Activated naive CD4-positive, alpha-beta T cell treated with anti-CD3 and anti-CD28 coated beads, Interleukin-2, amount 50 U/mL, for 24 hours (primary cell): ENCODE measurements around the gene ARHGEF16.

Experiments used
- H3K27ac Mint-ChIP-seq: one replicate; pipeline ENCODE4 v1.8.0; 2021; ENCODE audit warnings: mild to moderate bottlenecking, mixed read lengths
- H3K27me3 Mint-ChIP-seq: one replicate; pipeline ENCODE4 v1.8.0; 2021; ENCODE audit warnings: mixed read lengths
- H3K36me3 Mint-ChIP-seq: one replicate; pipeline ENCODE4 v1.8.0; 2021; ENCODE audit warnings: mixed read lengths
- H3K4me1 Mint-ChIP-seq: one replicate; pipeline ENCODE4 v1.8.0; 2021; ENCODE audit warnings: mixed read lengths
- H3K4me3 Mint-ChIP-seq: one replicate; pipeline ENCODE4 v1.8.0; 2021; ENCODE audit warnings: mild to moderate bottlenecking, mixed read lengths
- H3K9me3 Mint-ChIP-seq: one replicate; pipeline ENCODE4 v1.8.0; 2021; ENCODE audit warnings: mixed read lengths

Gene ARHGEF16

DNA sequence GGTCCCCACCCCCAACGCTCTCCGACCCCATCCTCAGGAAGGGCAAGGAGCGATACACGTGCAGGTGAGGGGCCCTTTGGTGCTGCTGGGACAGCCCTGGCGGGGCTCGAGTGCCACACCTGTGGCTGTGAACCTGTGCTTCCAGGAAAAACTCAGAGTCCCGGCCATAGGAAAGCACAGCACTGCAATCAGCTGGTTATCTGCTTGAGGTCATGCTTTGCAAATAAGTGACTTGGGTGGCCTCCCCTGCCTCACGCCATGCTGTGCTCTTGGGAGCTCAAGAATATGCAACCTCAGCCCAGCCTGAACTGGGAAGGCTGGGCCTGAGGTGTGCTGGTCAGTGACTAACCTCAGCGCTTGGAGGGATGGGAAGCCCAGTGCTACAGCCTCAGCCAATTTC is 36.5 kb upstream of the ARHGEF16 start:
- Mint-ChIP-seq H3K36me3 (no peaks in the 10 kb centered on the region), H3K4me3 (no peak overlapping the region), H3K4me1 (peaks cover 5% of the 10 kb centered on the region), H3K9me3 (no peaks in the 10 kb centered on the region), H3K27ac (no peak overlapping the region), H3K27me3 (peaks cover 1% of the 10 kb centered on the region)

DNA sequence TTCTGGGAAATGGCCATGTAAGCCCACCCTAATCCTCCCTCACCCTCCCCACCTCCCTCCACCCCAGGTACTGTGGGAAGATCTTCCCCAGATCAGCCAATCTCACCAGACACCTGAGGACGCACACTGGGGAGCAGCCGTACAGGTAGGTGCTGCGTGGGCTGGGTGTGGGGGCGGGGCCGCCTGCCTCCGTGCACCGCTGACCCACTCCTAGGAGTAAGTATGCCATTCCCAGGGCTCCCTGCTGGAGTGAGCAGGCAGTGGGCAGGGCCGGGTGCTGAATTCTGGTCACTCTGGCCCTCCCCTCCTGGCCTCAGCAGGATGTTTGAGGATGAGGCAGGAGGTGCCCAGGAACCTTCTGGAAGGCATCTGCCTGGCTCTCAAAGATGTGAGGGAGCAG is 35.9 kb upstream of the ARHGEF16 start:
- Mint-ChIP-seq H3K27ac (no peak overlapping the region), H3K9me3 (no peaks in the 10 kb centered on the region), H3K4me1 (peaks cover 5% of the 10 kb centered on the region), H3K4me3 (no peak overlapping the region), H3K36me3 (no peaks in the 10 kb centered on the region), H3K27me3 (peaks cover 1% of the 10 kb centered on the region)

DNA sequence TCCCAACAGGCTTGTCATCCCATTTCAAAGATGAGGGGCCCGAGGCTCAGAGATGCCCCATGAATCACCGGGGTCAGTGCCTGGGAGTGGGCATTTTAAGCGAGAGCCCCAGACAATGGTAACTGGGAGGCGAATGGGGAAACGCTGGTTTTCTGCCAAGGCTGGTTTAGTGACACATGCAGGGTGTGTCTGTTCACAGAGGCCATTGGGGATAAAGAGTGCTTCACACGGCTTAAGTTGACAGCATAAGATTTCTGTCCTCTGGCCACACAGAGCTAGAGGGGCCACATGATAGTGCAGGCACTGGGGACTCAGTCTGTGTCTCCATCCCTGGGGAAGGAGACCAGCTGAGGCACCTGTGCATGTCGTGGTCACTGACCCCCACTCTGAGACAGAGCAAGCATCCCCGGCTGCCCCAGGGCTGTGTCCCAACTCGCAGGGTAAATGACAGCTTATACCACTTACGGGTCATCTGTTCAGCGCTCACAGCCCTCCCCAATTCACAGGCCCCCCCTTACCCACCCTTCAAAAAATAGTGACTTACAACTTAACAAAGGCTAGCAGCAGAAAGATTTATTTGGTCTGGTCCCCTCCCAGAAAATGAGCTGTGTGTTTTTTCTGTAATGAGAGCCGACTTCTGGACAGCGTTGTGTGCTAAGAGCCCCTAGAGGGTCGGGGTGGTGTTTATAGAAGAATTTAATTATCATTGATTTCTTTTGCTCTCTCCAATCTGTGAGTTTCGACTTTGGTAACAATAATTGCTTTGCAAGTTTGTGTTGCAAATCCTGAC is 34.9 kb upstream of the ARHGEF16 start:
- Mint-ChIP-seq H3K9me3 (no peaks in the 10 kb centered on the region), H3K36me3 (no peaks in the 10 kb centered on the region), H3K27ac (no peak overlapping the region), H3K27me3 (peaks cover 1% of the 10 kb centered on the region), H3K4me1 (peaks cover 5% of the 10 kb centered on the region), H3K4me3 (no peak overlapping the region)

DNA sequence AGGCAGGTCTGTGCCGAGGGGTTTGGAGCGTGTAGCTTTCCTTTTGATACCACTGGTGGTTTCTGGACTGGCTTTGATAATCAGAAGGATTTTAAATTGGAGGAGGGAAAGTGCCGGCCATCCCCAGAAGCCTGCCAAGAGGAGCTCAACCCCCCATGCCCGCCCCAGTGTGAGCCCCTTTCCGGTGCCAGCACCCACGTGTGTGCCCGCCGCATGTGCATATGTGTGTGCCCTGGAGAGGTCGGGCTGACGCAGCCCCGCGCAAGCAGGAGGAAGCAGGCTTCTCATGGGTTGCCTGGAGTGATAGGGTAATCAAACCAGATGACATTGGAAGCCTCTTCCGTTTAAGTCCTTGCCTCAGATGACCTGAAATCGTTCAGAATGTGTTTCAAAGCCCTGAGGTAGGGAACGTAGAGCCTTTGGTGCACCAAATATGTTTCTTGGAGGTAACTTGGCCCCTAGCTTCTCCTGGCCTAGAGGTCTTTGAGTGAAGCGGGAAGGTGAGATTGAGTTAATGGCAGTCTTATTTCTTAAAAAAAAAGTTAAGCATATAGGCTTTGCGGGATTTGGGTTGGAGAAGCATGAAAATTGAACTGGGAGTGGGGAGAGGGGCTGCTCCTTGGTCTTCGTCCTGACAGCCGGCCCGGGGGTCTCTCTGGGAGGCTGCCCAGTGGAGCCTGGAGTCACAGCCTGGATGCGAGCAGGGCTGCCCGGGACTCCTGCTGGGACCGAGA is 34.1 kb upstream of the ARHGEF16 start:
- Mint-ChIP-seq H3K27me3 (peaks cover 1% of the 10 kb centered on the region), H3K27ac (no peak overlapping the region), H3K9me3 (no peaks in the 10 kb centered on the region), H3K4me3 (no peak overlapping the region), H3K36me3 (no peaks in the 10 kb centered on the region), H3K4me1 (peaks cover 5% of the 10 kb centered on the region)

DNA sequence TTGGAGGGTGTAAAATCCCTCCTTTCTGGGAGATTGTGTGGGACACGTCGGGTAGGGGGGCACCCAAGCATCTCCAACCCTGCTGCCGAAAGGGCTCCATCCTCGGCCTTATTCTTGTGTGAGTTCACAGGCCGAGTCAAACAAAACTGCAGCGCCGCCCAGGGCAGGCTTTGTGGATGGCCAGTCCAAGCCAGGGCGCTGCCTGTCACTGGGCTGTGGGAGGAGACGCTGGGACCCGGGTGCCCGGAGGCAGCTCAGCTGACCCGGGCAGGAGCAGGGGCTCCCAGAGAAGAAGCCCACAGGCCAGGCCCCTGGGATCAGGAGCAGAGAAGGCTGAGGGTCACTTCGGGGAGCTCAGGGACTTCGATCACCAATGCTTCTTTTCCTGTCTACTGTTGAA is 31.8 kb upstream of the ARHGEF16 start:
- no peaks in the 10 kb centered on the region for H3K9me3 Mint-ChIP-seq
- H3K36me3 Mint-ChIP-seq: no peaks in the 10 kb centered on the region
- H3K4me1 Mint-ChIP-seq: peaks cover 5% of the 10 kb centered on the region
- H3K27ac Mint-ChIP-seq: no peak overlapping the region
- H3K27me3 Mint-ChIP-seq: peaks cover 1% of the 10 kb centered on the region
- H3K4me3 Mint-ChIP-seq: no peak overlapping the region

DNA sequence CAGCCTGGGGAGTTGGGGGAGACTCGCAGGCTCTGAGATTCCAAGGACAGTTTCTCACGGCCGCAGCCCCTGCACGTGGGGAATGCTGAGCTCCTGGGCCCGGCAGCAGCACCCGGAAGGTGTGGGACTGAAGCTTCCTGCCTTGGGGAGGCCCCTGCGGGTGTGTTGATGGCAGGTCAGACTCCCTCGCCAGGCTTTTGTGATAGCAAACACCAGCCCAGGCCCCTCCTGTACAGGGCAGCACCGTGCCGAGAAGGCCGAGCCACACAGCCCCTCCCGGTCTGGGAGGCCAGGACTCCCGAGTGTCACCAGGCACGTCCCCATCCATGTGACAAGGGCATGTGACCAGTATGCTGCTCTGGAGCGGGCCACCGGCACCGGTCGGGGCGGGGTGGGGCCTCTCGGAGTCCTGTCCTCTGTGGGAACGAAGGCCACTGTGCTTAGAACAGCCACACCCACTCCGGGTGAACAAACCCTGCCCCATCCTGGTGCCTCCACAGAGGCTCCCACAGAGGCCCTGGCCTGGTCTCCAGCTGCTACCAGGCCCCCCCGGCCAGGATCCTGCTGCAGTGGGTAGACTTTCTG is 31.1 kb upstream of the ARHGEF16 start:
- Mint-ChIP-seq H3K27ac (no peak overlapping the region), H3K27me3 (peaks cover 1% of the 10 kb centered on the region), H3K4me1 (peaks cover 5% of the 10 kb centered on the region), H3K9me3 (no peaks in the 10 kb centered on the region), H3K4me3 (no peak overlapping the region), H3K36me3 (no peaks in the 10 kb centered on the region)

DNA sequence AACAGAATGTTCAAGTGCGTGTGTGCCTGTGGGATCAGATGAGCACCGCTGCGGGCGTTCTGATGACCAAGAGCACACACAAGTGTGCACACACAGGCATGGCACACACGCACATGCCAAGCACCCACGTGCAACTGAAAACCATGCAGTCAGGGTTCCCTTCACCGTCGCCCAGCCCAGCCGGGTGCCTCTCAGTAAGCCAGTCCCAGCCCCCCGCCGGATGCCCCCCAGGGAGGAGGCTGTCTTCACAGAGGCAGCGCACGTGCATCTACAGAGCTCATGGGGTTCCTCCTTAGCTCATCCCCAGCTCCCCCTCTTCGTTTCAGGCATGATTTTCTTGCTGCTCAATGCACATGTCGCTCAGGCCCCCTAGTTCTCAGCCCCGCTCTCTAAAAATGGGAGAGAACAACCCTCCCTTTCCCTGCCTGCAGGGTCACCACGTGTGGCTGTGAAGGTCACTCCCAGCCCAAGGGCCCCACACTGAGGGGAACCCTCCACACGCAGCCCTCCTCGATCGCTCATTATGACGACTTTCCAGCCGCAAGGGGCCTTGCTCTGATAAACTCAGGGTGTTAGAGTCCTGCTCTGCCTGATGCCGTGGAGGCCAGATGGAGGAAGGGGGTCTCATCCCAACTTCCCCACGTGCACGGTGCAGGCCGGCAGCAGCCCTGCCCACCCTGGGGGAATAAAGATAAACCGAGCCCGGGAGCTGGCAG is 30.4 kb upstream of the ARHGEF16 start:
- peaks cover 5% of the 10 kb centered on the region for H3K4me1 Mint-ChIP-seq
- peak overlapping the region; percentile 12 for H3K27ac Mint-ChIP-seq
- H3K36me3 Mint-ChIP-seq: no peaks in the 10 kb centered on the region
- H3K27me3 Mint-ChIP-seq: peaks cover 1% of the 10 kb centered on the region
- no peaks in the 10 kb centered on the region for H3K9me3 Mint-ChIP-seq
- H3K4me3 Mint-ChIP-seq: no peak overlapping the region

DNA sequence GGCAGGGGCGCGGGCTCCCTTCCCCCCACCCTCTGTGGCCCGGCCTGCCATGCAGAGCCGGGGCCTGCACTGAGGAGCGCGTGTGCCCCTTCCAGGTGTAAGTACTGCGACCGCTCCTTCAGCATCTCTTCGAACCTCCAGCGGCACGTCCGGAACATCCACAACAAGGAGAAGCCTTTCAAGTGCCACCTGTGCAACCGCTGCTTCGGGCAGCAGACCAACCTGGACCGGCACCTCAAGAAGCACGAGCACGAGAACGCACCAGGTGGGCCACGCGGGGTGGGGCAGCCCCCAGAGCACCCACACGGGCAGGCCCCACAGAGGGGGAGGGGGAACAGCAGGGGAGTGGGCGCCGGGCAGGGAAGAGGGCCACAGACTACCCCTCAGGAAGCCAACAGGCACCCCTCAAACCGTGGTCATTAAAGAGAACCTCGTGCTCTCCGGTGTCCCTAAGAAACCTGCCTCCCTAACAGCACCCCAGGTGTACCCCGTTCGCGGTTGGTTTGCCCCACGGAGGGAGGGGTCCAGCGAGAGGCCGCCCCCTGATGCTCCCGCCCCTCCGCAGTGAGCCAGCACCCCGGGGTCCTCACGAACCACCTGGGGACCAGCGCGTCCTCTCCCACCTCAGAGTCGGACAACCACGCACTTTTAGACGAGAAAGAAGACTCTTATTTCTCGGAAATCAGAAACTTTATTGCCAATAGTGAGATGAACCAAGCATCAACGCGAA is 28.8 kb upstream of the ARHGEF16 start:
- Mint-ChIP-seq H3K27ac (no peak overlapping the region), H3K27me3 (no peaks in the 10 kb centered on the region), H3K4me1 (peaks cover 5% of the 10 kb centered on the region), H3K36me3 (no peaks in the 10 kb centered on the region), H3K9me3 (no peaks in the 10 kb centered on the region), H3K4me3 (no peak overlapping the region)

DNA sequence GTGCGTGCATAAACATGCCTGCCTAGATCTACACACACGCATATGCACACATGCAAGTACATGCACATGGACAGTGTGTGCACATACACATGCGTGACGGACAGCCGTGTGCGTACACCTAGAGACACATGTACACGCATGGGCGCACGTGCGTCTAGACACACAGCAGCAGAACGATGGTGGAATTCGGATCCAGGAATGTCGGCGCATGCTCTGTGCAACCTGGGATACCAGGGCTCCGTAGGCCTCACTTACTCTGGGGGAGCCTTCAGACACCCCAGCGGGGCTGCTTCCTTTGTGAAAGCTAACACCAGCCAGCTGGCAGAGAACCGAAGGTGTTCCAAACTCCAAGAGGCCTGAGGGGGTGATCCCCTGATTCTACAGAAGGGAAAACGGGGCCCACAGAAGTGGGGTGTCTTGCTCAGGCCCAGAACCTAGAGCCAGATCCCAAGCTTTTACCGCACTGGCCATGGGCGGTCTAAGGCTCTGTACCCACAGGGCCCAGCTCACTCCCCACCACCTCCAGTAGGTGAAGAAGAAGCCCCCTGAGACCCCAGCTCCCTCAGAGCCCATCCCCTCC is 27.4 kb upstream of the ARHGEF16 start:
- Mint-ChIP-seq H3K4me1 (no peaks in the 10 kb centered on the region), H3K36me3 (no peaks in the 10 kb centered on the region), H3K9me3 (no peaks in the 10 kb centered on the region), H3K27ac (no peak overlapping the region), H3K27me3 (no peaks in the 10 kb centered on the region), H3K4me3 (no peak overlapping the region)

DNA sequence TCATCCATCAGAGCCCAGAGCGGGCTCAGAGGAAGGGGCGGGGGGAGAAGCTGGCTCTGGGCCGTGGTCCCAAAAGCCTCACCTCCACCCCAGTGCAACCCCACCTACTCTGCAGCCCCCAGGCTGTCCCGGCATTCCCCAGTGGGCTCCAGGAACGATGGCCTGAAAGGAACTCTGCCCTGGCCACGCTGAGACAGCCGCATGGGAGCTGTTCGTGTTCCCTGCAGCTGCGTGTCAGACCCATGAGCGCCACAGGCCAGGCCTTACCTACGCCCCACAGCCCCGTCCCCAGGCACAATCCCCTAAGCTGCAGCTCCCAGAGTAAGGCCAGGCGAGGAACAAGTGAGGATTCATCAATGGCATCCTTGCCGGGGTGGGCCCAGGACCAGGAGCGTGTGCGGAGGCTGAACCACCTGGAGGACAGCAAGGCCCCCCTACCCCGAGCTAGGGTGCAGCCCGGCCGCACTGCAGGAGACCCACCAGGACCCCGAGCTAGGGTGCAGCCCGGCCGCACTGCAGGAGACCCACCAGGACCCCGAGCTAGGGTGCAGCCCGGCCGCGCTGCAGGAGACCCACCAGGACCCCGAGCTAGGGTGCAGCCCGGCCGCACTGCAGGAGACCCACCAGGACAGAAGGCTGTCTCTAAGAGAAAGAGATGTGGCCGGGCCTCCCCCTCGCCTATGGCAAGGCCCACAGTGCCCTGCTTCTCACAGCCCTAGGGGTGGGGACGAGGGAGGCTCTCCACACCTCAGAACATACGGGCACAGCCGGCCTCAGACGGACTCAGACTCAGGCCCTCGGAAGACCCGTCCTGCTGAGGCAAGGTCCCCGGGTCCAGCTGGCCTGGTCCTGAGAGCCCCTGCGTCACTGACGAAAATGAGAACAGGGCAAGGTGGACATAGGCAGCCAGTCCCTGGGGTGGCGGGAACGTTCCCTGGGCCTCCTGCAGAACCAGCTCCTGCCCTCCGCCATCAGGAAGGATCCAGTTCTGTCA is 26.5 kb upstream of the ARHGEF16 start:
- H3K4me1 Mint-ChIP-seq: no peaks in the 10 kb centered on the region
- H3K4me3 Mint-ChIP-seq: no peak overlapping the region
- no peaks in the 10 kb centered on the region for H3K9me3 Mint-ChIP-seq
- H3K36me3 Mint-ChIP-seq: no peaks in the 10 kb centered on the region
- no peaks in the 10 kb centered on the region for H3K27me3 Mint-ChIP-seq
- no peak overlapping the region for H3K27ac Mint-ChIP-seq

DNA sequence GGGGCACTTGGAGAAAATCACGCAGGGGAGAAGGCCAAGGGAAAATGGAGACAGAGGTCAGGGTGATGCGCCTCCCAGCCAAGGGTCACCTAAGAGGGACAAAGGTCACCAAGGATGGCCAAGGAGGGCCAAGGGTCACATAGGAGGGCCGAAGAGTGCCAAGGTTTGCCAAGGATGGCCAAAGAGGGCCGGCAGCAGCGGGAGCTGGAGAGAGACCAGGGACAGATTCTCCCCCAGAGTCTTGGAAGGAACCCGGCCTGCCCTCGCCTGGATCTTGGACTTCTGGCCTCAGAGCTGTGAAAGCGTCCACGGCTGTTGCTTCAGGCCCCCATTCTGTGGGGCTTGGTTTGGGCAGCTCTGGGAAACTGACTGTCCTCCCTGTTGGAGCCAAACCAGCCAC is 25.6 kb upstream of the ARHGEF16 start:
- Mint-ChIP-seq H3K9me3 (no peaks in the 10 kb centered on the region), H3K4me3 (no peak overlapping the region), H3K36me3 (no peaks in the 10 kb centered on the region), H3K27me3 (no peaks in the 10 kb centered on the region), H3K4me1 (no peaks in the 10 kb centered on the region), H3K27ac (peak overlapping the region; percentile 23)

DNA sequence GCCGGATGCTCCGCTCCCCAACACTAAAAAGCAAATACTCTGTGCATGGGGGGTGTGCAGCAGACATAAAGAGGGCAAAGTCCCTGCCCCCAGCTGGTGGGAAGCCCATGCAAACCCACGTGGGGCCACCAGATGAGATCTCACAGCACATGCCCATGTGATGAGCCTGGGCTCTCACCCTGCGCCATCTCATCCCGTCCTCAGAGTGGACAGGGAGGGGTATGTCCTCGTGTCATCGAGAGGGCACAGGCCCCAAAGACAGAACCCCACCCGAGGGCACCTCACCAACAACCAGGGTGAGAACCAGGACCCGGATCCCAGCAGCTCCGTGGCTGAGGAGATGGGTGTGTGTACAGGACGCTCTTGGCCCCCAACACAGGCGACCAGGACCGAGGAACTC is 25.1 kb upstream of the ARHGEF16 start:
- H3K4me1 Mint-ChIP-seq: no peaks in the 10 kb centered on the region
- H3K4me3 Mint-ChIP-seq: no peak overlapping the region
- no peak overlapping the region for H3K27ac Mint-ChIP-seq
- no peaks in the 10 kb centered on the region for H3K9me3 Mint-ChIP-seq
- H3K36me3 Mint-ChIP-seq: no peaks in the 10 kb centered on the region
- no peaks in the 10 kb centered on the region for H3K27me3 Mint-ChIP-seq

DNA sequence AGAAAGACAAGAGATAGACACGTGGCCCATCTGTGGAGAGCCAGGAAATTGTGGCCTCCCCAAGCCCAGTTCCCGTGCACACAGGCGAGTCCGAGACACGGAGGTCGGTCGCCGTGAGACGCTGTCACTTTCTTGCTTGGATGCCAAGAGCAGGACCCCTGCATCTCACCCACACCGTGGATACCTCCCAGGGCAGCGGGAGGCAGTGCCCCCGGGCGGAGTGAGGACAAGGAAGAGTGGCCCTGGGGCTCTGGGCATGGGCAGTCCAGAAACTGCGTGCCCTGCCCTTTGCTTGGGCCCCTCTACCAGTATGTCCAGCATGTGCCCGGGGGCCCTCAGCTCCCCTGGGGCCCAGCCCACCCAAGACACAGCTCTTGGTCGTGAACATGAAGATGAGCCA is 24.7 kb upstream of the ARHGEF16 start:
- Mint-ChIP-seq H3K4me3 (no peak overlapping the region), H3K9me3 (no peaks in the 10 kb centered on the region), H3K4me1 (no peaks in the 10 kb centered on the region), H3K27me3 (no peaks in the 10 kb centered on the region), H3K36me3 (no peaks in the 10 kb centered on the region), H3K27ac (no peak overlapping the region)

DNA sequence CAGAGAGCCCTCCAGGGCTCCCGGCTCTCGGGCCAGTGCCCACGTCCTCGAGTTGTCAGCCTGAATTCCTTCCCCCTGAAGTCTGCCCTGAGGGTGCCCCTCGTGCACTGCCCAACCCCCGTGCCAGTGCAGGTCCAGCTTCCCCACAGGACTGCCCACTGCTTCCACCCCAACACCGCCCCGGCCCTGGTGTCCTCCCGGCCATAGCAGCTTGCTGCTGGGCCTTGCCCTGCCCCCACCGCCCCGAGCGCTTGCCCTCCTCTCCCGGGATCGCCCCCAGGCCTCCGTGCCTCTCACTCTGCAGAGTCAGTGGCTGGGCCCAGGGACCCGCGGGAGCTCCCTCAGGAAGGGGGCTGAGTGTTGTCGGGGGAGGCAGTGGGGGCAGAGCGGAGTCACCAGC is 24.1 kb upstream of the ARHGEF16 start:
- H3K4me3 Mint-ChIP-seq: no peak overlapping the region
- H3K27me3 Mint-ChIP-seq: no peaks in the 10 kb centered on the region
- H3K9me3 Mint-ChIP-seq: no peaks in the 10 kb centered on the region
- H3K27ac Mint-ChIP-seq: no peak overlapping the region
- H3K4me1 Mint-ChIP-seq: no peaks in the 10 kb centered on the region
- no peaks in the 10 kb centered on the region for H3K36me3 Mint-ChIP-seq
